ENCODE results near the gene ZBTB48.
"Not testable (repeated sequence)": the region's sequence is repeated elsewhere in the genome, so short reads cannot be mapped to it uniquely, and the experiment has no call there.

ZBTB48 gene

DNA sequence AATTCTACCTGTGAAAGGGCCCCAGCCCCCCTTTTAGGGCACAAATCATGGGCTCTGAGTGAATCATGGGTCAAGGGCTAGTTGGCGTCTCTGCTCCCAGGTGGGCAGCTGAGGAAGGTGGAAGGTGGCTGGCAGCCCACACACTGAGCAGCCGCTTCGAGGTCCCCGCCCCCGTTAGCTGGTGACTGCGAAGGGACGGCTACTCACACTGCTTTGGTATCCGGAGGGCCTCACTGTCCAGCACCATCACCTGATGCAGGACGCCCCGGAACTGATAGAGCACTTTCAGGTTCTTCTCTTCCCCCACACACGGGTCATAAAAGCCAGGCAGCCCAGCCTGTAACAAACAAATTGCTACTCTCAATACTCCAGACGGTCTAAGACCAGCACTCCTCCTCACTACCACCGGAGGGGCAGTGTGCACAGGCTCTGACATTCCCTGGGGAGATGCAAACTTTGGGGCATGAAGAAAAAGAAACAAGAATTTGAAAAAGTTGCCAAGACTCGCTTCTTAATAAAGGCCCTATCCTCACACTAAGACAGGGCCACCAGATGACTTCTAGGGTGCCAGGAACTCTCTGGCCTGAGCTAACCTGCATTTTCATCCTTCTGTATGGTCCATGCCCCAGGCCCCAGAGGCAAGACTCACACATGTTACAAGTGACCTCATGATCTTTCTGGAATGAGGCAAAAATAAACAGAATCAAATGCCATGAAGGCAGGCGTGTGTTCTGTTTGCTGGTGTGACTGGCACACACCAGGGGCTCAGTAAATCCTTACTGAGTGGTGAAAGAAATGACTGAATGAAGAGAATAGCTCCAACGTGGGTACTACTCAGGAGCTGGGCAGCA lies 56.3 kb downstream of the ZBTB48 start:
- no peak for DNase-seq

DNA sequence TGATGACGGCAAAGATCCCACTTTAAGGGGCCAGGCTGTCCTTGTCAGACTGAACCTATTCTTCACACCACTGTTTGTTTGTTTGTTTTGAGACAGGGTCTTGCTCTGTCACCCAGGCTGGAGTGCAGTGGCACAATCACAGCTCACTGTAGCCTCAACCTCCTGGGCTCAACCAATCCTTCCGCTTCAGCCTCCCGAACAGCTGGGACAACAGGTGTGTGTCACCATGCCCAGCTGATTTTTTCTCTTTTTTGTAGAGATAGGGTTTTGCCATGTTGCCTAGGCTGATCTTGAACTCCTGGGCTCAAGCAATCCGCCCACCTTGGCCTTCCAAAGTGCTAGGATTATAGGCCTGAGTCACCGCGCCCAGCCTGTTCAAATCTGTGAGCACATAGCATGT lies 57.0 kb downstream of the ZBTB48 start:
- not testable (repeated sequence) for DNase-seq

DNA sequence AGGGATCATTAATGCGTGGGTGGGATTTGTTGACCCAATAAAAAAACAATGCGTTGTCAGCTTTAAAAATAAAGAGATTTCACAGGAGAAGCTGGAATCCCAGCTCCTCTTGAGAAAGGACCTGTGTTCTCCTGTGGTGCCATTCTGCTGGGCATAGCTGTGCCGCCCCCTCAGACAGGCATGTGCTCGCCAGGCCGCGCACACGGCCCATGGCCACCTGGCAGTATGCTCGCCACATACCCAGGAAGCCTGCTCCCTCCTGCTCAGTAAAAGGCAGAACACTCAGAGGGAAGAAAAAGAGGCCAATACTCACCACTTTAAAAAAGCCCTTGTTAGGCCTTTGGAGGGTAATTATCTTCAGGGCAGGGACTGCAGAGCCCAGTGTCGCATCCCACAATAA lies 58.0 kb downstream of the ZBTB48 start:
- no peak for DNase-seq

DNA sequence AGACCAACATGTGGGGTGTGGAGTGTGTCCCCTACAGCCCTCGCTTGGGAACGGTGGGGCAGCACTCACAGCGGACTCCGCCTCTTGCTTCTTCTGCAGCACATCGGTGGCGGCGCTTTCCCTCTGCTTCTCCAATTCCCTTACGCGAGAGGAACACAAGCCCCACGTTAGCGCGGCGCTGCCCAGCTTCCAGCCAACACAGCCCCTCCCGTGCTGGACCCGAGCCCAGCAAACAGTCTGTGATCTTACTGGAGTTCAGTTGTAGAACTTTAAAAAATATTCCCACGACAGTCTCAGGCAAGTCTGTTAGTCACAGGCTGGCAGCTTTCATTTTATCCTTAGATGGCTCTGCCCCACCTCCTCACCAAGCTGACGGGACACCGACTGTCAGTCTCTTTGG lies 58.4 kb downstream of the ZBTB48 start:
- peak; percentile 46 for DNase-seq

All from fibroblast of upper back skin (primary cell).